HG03571 (cell line): ENCODE data around the gene SMCO2.

Experiments used
- ATAC-seq: cut with Tn5 transposase; IDR thresholded peaks from one replicate; pipeline ENCODE4 v1.9.1; 2021; ENCODE audit not compliant: unreplicated experiment

SMCO2 gene

GRCh38 chr12:27549236-27549800 is 102.8 kb downstream of the SMCO2 start:
- no peak for ATAC-seq

DNA sequence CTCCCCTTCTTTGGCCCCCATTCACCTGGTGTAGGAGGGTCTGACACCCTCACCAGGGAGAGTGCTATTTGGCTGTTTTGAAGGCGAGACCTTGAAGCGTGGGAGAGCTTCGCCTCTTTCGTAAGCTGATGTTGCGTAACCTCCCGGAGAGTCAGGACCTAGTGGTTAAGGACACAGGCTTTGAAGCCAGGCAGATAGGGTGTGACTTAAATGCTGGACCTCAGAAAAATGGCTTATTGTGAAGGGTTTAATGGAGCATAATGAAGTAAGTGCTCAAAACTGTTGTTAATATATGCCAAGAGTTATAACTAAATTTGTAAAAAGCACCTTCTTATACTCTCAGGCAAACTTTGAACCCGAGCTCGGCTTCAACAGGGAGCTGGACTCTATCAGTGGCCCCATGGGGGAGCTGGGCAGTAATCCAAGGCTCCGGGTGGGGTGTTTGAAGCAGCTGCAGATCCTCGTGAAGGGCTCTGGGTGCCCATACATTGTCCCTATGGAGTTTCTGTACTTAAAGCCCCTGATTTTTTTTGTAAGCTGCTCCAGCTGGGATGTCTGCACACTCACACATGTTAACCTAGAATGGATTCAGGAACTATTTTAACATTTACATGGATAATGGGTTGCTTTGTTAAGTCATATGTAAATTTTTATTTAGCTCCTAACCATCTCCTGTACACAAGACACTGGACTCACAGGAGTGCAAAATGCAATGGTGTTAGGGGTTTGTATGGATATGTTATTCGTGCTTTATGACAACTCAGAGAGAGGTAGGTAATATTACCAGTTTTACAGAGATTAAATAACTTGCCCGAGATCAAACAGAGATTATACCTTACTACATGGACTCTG is 103.5 kb downstream of the SMCO2 start:
- no peak for ATAC-seq

DNA sequence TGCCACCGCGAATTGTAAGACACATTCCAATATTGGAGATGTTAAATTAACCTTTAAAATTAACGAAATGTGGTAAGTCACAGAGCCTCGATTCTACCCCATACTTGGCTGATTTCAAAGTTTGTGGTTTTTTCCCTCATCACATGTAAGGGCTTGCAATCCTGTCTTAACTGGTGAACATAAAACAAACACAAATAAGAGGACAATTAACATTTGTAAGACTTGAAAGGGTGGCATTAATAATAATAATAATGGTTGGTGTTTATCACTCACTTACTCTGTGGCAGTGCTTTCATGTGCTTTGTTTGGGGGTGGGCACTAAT is 104.1 kb downstream of the SMCO2 start:
- no peak for ATAC-seq

- ATAC-seq, result no peak
These were observed 104.8 kb downstream of the SMCO2 start for GRCh38 chr12:27551172-27551840.
